Upper lobe of right lung (tissue), 1 donor: Measurements from ENCODE around the gene ZNF107. TPM values are rescaled to one million over a fixed set of nuclear protein-coding genes. Genes with fewer than 3 reads are reported as not detected.

Experiments used
- ATAC-seq: fragments of 200-7000 bp; cut with Tn5 transposase; one replicate; pipeline ENCODE4 v1.9.1; 2020; ENCODE audit warnings: mild to moderate bottlenecking, moderate library complexity
- DNase-seq: peaks from one replicate; pipeline ENCODE4 v3.0.0-alpha.2; 2020
- H3K27ac ChIP-seq: fragments of 200-600 bp; one replicate; pipeline ENCODE4 v1.8.0; 2022
- H3K27me3 ChIP-seq: fragments of 200-600 bp; one replicate; pipeline ENCODE4 v1.8.0; 2022; ENCODE audit warnings: mild to moderate bottlenecking
- H3K36me3 ChIP-seq: fragments of 200-600 bp; one replicate; pipeline ENCODE4 v1.8.0; 2022
- H3K4me1 ChIP-seq: fragments of 200-600 bp; one replicate; pipeline ENCODE4 v1.8.0; 2022
- H3K4me3 ChIP-seq: fragments of 200-600 bp; one replicate; pipeline ENCODE4 v1.8.0; 2022; ENCODE audit warnings: mild to moderate bottlenecking
- H3K9me3 ChIP-seq: fragments of 200-600 bp; one replicate; pipeline ENCODE4 v1.8.0; 2022
- intact Hi-C: fragments of 100-400 bp; cut with DNase I; formaldehyde crosslinking; loops from one replicate; pipeline ENCODE4 v1.11.0; 2022
- long read RNA-seq: library from polyadenylated mRNA; unstranded; transcript quantifications from one replicate; pipeline ENCODE4 v2.0.0, GENCODE V29; 2021
- total RNA-seq: library from RNA; stranded (reverse); fragmentation: NEBNext Ultra II Directional; extraction: Animal tissue kit (Norgen Biotek cat#: 25700); gene quantifications from one replicate; pipeline ENCODE4 v1.2.1, GENCODE V29; 2021
- TF ChIP-seq, protein P1 (sequence below): fragments of 200-600 bp; IDR thresholded peaks from one replicate; pipeline ENCODE4 v1.8.0; 2022; ENCODE audit warnings: antibody characterized with exemption
- donor health status: DM: no; HTN: yes; CAD: no; lungs with severe emphysema.

Gene ZNF107
- 3.4 TPM for total RNA-seq
- long read RNA-seq, full-length matches to known transcripts, result 4 of 5 reads
- long read RNA-seq, partial matches to known transcripts, result 0 of 5 reads
- long read RNA-seq, other reads (novel, unspliced or antisense), result 1 of 5 reads

DNA sequence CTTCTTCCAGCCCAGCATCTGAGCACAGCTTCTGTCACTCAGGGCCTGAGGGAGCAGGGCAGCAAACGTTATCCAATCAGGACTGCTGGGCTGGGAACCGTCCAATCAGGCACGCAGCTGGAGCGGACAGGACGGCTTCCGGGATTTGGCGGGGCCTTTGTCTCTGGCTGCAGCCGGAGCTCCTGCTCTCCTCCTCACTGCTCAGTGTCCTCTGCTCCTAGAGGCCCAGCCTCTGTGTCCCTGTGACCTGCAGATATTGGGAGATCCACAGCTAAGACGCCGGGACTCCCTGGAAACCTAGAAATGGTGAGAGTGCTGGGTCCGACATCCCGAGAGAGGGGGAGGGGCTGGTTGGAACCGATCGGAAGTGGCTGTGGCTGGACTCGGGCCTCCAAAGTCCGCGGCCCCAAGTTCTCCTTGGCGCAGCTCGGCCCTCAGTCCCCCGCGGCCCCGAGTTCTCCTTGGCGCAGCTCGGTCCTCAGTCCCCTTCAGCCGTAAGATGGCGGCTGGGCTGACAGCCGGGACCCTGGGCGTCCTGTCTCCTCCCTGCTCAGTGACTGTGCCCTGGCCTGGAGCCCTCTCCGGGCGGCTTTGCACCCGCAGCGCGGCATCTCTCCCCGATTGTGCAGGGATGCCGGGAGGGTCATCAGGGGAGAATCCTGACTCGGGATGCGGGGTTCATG is at the start of gene ZNF107:
Gene ZNF107 (plus strand): TSS at position 154 of the 683 bp plus-strand sequence. CDS start 150 bp downstream, at position 304.
- H3K4me1 ChIP-seq, result peaks cover 11% of the 10 kb centered on the region
- intact Hi-C loops, result no loop called here
- H3K4me3 ChIP-seq, result peak within 1 kb of the TSS; percentile 78
- DNase-seq (peak; percentile 93), ATAC-seq (peak; percentile 100)
- peak within 1 kb of the TSS; percentile 71 for H3K27ac ChIP-seq
- H3K27me3 ChIP-seq, result no peaks in the 10 kb centered on the region
- TF ChIP-seq, protein P1, sequence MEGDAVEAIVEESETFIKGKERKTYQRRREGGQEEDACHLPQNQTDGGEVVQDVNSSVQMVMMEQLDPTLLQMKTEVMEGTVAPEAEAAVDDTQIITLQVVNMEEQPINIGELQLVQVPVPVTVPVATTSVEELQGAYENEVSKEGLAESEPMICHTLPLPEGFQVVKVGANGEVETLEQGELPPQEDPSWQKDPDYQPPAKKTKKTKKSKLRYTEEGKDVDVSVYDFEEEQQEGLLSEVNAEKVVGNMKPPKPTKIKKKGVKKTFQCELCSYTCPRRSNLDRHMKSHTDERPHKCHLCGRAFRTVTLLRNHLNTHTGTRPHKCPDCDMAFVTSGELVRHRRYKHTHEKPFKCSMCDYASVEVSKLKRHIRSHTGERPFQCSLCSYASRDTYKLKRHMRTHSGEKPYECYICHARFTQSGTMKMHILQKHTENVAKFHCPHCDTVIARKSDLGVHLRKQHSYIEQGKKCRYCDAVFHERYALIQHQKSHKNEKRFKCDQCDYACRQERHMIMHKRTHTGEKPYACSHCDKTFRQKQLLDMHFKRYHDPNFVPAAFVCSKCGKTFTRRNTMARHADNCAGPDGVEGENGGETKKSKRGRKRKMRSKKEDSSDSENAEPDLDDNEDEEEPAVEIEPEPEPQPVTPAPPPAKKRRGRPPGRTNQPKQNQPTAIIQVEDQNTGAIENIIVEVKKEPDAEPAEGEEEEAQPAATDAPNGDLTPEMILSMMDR, result no peak
- H3K36me3 ChIP-seq, result peaks cover 5% of the 10 kb centered on the region
- no peaks in the 10 kb centered on the region for H3K9me3 ChIP-seq

DNA sequence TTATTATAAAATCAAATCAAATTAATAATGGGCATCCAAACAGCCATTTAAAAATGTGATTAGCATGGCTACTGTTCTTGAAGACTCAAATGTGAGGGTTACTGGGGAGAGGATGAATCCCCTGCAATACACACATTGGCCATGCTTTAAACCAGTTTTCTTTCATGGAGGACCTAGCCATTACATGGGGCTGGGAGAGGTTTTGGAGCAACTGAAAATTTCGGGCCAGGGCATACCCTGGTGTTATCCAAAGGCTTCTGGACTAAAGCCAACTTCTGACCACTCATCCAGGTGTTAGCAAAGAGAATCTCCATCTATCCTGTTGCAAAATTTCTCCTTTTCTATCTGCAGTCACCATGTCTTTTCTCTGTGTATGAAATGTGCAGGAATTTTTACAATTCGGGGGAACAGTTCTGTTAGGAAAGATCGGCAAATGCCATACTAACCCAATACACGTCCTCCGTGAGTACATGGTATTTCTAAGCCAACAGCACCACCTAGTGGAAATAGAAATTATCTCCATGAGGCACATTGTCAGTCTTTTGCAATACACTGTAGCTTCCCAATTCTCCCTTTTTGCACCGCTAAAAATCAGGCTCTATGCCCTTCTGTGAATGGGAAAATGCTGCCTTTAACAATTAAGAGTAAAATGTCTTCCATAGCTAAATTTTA is 47.0 kb upstream of the ZNF107 start:
- intact Hi-C loops, result loop anchor here (5.0 kb wide), 1 partner anchor 437 kb away; no protein-coding TSS in a partner anchor
- ATAC-seq, result peak; percentile 79
- TF ChIP-seq, protein P1, result peak; percentile 66
- no peaks in the 10 kb centered on the region for H3K36me3 ChIP-seq
- H3K27ac ChIP-seq, result no peak overlapping the region
- H3K9me3 ChIP-seq, result no peaks in the 10 kb centered on the region
- H3K27me3 ChIP-seq, result no peaks in the 10 kb centered on the region
- DNase-seq, result no peak
- H3K4me3 ChIP-seq, result no peak overlapping the region
- no peaks in the 10 kb centered on the region for H3K4me1 ChIP-seq

DNA sequence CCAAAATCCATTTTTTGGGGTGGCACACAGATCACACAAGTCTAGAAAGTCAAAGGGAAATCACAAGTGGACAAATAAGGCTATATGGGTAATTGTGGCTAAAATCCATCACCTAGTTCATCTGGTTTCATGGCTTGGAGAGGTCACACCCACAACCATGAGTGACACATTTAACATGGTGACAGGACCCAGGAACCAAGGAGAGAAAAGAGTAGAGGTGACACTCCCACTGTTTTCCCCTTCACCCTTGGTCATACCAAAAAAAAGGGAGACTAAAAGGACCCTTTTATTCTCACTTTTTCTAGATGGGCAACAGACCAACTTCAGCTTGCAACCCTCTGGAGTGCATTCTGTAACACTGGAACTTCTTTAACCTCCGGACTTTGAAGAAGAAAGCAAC is 46.2 kb upstream of the ZNF107 start:
- H3K4me3 ChIP-seq, result no peak overlapping the region
- no peaks in the 10 kb centered on the region for H3K9me3 ChIP-seq
- no peaks in the 10 kb centered on the region for H3K27me3 ChIP-seq
- no peak overlapping the region for H3K27ac ChIP-seq
- intact Hi-C loops, result loop anchor here (5.0 kb wide), 1 partner anchor 437 kb away; no protein-coding TSS in a partner anchor
- H3K4me1 ChIP-seq, result no peaks in the 10 kb centered on the region
- no peaks in the 10 kb centered on the region for H3K36me3 ChIP-seq
- no peak for ATAC-seq
- TF ChIP-seq, protein P1, result no peak
- no peak for DNase-seq

DNA sequence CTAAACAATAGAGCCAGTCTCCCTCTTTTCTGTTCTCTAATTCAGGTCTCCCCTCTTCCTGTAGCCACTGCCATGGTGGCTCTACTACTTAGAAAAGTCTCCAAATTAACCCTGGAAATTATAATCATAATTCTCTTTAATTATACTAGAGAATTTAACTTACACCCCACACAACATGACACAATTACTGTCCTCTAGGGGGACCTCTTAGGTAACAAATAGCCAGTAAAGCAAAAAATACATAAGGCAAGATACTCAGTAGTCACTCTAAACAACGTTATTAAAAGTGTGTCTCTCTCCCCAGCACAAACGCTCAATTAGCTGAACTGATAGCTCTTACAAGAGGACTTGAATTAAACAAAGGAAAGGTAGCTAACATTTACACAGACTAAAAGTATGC is 44.3 kb upstream of the ZNF107 start:
- H3K27me3 ChIP-seq, result no peaks in the 10 kb centered on the region
- H3K4me3 ChIP-seq, result no peak overlapping the region
- H3K27ac ChIP-seq, result no peak overlapping the region
- H3K36me3 ChIP-seq, result no peaks in the 10 kb centered on the region
- intact Hi-C loops, result no loop called here
- no peaks in the 10 kb centered on the region for H3K9me3 ChIP-seq
- H3K4me1 ChIP-seq, result no peaks in the 10 kb centered on the region
- DNase-seq (no peak), ATAC-seq (no peak)
- TF ChIP-seq, protein P1, result no peak

DNA sequence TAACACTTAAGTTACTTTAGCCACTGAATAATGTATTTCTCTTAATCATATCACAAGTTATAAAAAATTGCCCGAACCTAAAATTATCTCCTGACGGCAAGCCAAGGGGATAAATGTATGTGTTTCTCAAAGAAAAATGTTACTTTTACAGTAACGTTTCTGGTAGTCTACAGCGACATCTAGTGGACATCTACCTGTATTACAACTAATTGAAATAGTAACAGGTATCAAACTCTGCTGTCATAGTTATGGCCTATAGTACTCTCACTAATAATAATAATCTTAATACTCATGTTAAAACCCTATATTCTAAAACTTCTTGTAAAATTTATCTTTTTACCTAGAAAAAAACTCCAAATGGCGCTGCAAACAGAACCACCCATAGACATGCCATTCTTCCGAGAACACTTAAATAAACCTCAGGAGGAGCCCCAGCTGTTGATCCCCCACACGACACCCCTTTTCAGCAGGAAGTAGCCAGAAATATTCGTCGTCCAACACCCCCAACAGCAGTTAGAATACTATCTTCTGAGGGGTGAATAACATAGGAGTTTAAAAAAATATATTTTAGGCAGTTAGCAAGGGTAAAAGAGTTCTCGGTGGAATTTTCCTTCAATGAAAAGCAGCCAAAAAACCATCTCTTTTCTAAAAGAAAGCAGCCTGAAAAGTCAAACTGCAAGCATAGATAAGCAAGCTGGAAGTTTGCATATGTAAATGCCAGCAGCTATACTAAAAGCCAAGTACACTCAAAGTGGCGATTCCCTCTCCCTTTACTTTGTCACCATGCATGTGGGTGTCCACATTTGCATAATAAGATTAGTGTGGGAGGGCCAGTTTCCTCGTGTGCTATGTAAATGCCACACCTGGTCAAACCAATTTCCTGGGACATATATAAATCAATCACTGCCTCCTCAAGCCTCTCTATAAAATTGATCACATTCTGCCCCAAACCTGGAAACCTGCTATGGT is 40.5 kb upstream of the ZNF107 start:
- H3K4me3 ChIP-seq, result no peak overlapping the region
- TF ChIP-seq, protein P1, result peak; percentile 84
- no peaks in the 10 kb centered on the region for H3K4me1 ChIP-seq
- H3K9me3 ChIP-seq, result no peaks in the 10 kb centered on the region
- H3K27ac ChIP-seq, result no peak overlapping the region
- peak; percentile 55 for ATAC-seq
- no peaks in the 10 kb centered on the region for H3K36me3 ChIP-seq
- no peaks in the 10 kb centered on the region for H3K27me3 ChIP-seq
- intact Hi-C loops, result no loop called here
- DNase-seq, result no peak
